ENCODE measurements around the gene STRIP2. TPM values are rescaled to one million over a fixed set of nuclear protein-coding genes. Genes with fewer than 3 reads are reported as not detected.
"Not testable (repeated sequence)": the region's sequence is repeated elsewhere in the genome, so short reads cannot be mapped to it uniquely, and the experiment has no call there.

The STRIP2 gene
- total RNA-seq, 1 donor from 2014 or later: 9.1 TPM

GRCh38 chr7:129530795-129531391 lies 96.7 kb downstream of the STRIP2 start:
- H3K27me3 Mint-ChIP-seq (ENCODE audit: unreplicated experiment): peaks cover 8% of the 10 kb centered on the region
- no peak for TF ChIP-seq CTCF (IDR thresholded peaks at IDR 0.05; ENCODE audit: unreplicated experiment)
- H3K27ac Mint-ChIP-seq (ENCODE audit: unreplicated experiment): no peak overlapping the region
- H3K4me1 Mint-ChIP-seq (ENCODE audit: unreplicated experiment): no peaks in the 10 kb centered on the region
- no peak for DNase-seq (ENCODE audit: low spot score)
- H3K4me3 Mint-ChIP-seq (ENCODE audit: unreplicated experiment): no peak overlapping the region
- no peaks in the 10 kb centered on the region for H3K36me3 Mint-ChIP-seq (ENCODE audit: low read depth, unreplicated experiment)
- H3K9me3 Mint-ChIP-seq (ENCODE audit: unreplicated experiment): no peaks in the 10 kb centered on the region

DNA sequence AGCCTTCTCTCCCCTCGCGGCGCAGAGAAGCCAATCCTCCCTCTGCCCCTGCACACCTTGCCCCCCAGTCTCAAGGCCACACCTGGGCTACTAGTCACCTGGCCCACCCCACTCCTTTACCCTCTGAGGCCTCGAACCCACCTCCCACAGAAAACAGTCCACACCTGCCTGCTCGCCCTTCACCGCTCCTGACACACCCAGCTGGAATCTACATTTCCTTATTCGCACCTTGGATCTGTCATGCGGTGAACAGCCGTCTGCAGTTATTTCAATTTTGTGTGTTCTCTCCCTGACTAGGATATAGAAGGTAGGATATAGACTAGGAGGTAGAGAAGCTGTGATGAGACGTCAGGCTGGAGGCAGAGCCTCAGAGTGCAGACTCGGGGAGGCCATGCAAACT lies 97.5 kb downstream of the STRIP2 start:
- H3K27ac Mint-ChIP-seq (ENCODE audit: unreplicated experiment): no peak overlapping the region
- TF ChIP-seq CTCF (IDR thresholded peaks at IDR 0.05; ENCODE audit: unreplicated experiment): no peak
- H3K9me3 Mint-ChIP-seq (ENCODE audit: unreplicated experiment): no peaks in the 10 kb centered on the region
- H3K27me3 Mint-ChIP-seq (ENCODE audit: unreplicated experiment): peaks cover 8% of the 10 kb centered on the region
- no peaks in the 10 kb centered on the region for H3K4me1 Mint-ChIP-seq (ENCODE audit: unreplicated experiment)
- no peak overlapping the region for H3K4me3 Mint-ChIP-seq (ENCODE audit: unreplicated experiment)
- DNase-seq (ENCODE audit: low spot score): no peak
- H3K36me3 Mint-ChIP-seq (ENCODE audit: low read depth, unreplicated experiment): no peaks in the 10 kb centered on the region

DNA sequence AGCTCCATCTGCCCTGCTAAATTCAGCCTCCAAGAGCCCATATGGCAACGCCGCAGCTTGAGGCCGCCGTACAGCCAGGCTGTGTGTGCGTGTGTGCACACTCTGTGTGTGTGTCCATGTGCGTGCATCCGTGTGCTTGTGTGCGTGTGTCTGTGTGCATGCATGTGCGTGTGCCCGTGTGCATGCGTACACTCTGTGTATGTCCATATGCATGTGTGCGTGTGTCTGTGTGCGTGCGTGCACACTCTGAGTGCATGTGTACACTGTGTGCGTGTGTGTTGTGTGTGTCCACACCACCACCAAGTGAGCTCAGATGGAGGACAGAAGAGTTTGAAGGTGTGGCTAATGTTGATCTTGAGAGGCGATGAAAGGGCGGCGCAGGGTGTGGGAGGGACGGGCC lies 98.1 kb downstream of the STRIP2 start:
- H3K27ac Mint-ChIP-seq (ENCODE audit: unreplicated experiment): no peak overlapping the region
- no peaks in the 10 kb centered on the region for H3K9me3 Mint-ChIP-seq (ENCODE audit: unreplicated experiment)
- H3K4me3 Mint-ChIP-seq (ENCODE audit: unreplicated experiment): no peak overlapping the region
- H3K4me1 Mint-ChIP-seq (ENCODE audit: unreplicated experiment): no peaks in the 10 kb centered on the region
- peaks cover 5% of the 10 kb centered on the region for H3K27me3 Mint-ChIP-seq (ENCODE audit: unreplicated experiment)
- TF ChIP-seq CTCF (IDR thresholded peaks at IDR 0.05; ENCODE audit: unreplicated experiment): no peak
- no peak for DNase-seq (ENCODE audit: low spot score)
- no peaks in the 10 kb centered on the region for H3K36me3 Mint-ChIP-seq (ENCODE audit: low read depth, unreplicated experiment)

DNA sequence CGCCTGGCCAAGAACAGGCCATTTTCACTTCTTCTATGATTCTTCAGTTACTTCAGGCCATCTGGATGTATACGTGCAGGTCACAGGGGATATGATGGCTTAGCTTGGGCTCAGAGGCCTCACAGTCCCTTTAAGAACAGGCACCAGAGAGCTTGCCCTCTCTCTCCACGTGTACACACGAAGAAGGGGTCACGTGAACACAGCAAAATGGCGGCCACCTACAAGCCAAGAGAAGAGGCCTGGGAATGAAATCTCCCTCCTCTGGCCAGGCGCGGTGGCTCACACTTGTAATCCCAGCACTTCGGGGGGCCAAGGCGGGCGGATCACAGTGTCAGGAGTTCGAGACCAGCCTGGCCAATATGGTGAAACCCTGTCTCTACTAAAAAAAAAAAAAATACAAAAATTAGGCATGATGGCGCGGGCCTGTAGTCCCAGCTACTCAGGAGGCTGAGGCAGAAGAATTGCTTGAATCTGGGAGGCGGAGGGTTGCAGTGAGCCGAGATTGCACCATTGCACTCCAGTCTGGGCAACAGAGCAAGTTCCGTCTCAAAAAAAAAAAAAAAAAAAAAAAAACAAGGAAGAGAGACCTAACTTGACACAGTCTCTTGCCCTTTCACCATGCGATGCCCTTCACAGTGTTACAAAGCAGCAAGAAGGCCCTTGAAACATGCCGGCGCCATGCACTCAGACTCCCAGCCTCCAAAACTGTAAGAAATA lies 100.5 kb downstream of the STRIP2 start:
- H3K4me1 Mint-ChIP-seq (ENCODE audit: unreplicated experiment); H3K36me3 Mint-ChIP-seq (ENCODE audit: low read depth, unreplicated experiment); H3K4me3 Mint-ChIP-seq (ENCODE audit: unreplicated experiment); H3K9me3 Mint-ChIP-seq (ENCODE audit: unreplicated experiment); H3K27me3 Mint-ChIP-seq (ENCODE audit: unreplicated experiment); H3K27ac Mint-ChIP-seq (ENCODE audit: unreplicated experiment); DNase-seq (ENCODE audit: low spot score): not testable (repeated sequence)

GRCh38 chr7:129535896-129536295 lies 101.7 kb downstream of the STRIP2 start:
- no peak for TF ChIP-seq CTCF (IDR thresholded peaks at IDR 0.05; ENCODE audit: unreplicated experiment)
- H3K27ac Mint-ChIP-seq (ENCODE audit: unreplicated experiment): peak overlapping the region; percentile 16
- no peaks in the 10 kb centered on the region for H3K9me3 Mint-ChIP-seq (ENCODE audit: unreplicated experiment)
- no peak overlapping the region for H3K4me3 Mint-ChIP-seq (ENCODE audit: unreplicated experiment)
- no peaks in the 10 kb centered on the region for H3K4me1 Mint-ChIP-seq (ENCODE audit: unreplicated experiment)
- no peak for DNase-seq (ENCODE audit: low spot score)
- H3K27me3 Mint-ChIP-seq (ENCODE audit: unreplicated experiment): peaks cover 1% of the 10 kb centered on the region
- no peaks in the 10 kb centered on the region for H3K36me3 Mint-ChIP-seq (ENCODE audit: low read depth, unreplicated experiment)
